NCI-H345 (cell line): ENCODE measurements around the gene WDR49.
"Not testable (repeated sequence)": the region's sequence is repeated elsewhere in the genome, so short reads cannot be mapped to it uniquely, and the experiment has no call there.

Experiments used
- DNase-seq: peaks from one replicate; lab custom pipeline; 2025; lab: John Stamatoyannopoulos, UW

The WDR49 gene

DNA sequence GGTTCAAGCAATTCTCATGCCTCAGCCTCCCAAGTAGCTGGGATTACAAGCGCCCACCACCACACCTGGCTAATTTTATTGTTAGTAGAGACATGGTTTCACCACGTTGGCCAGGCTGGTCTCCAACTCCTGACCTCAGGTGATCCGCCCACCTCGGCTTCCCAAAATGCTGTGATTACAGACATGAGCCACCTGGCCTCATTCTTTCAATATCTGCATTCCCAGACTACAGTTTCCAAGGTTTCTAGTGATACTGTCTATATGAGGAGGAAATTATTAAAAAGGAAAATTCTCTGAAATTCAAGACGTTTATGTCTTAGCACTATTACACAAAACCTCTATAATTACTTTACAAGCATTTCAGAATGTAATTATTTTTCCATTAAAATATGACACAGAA lies 39.5 kb downstream of the WDR49 start:
- DNase-seq, result not testable (repeated sequence)

DNA sequence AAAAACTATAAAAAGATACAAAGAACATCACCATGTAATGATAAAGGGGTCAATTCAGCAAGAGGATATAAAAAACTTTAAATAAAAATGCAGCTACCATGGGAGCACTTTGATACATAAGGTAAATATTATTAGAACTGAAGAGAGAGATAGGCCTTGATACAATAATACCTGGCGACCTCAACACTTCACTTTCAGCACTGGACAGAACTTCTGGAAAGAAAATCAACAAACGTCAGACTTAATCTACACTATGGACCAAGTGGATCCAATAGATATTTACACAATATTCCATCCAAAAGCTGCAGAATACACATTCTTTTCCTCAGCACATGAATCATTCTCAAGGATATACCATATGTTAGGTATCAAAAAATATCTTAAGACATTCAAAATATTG lies 42.0 kb downstream of the WDR49 start:
- no peak for DNase-seq

DNA sequence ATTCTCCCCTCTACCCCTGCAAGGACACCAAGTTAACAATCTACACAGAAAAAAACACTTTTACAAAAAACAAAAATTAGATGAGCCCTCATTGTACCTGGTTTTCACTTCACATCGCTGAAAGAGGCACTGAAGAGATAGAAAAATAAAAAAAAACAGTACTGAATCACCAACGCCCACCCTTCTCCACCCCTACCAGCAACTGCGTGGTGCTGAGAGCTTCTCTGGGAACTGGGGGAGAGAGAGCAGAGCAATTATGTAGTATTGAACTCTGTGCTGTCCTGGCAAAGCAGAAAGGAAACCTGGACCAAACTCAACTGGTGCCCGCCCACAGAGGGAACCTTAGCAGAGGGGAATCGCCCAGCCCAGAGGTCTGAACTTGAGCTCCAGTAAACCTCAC lies 44.6 kb downstream of the WDR49 start:
- DNase-seq, result no peak

DNA sequence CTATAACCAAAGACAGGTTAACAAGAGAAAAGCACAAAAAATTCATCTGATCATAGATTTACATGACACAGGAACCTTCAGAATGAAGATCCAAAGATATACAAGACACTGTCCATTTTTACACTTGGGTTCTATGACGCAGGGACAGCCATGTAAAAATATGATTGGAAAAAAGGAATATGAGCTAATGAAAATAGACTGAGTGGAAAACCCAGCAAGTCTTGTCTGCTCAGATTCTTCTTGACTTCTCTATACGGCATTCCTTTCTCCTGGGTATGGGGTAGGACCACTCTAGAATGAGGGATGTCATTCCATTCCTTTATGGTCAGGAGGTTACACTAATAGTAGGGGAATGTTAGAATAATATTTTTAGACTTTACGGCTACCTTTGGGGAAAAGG lies 46.9 kb downstream of the WDR49 start:
- no peak for DNase-seq

DNA sequence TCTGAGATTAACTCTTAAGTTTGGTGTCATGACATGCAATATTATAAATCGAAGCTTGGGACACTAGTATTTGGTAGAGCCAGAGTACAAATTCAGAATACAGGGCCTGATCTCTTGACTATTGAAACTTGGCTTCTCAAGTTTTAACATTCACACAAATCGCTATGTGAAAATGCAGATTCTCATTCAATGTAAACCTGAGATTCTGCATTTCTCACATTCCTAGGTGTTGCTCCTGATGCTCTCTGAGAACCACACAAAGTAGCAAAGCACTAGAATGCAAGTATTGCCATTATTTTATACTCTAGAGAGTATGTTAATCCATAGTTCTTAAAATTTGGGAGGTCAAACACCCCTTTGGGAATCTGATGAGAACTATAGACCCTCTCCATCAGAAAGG lies 47.9 kb downstream of the WDR49 start:
- DNase-seq, result no peak

DNA sequence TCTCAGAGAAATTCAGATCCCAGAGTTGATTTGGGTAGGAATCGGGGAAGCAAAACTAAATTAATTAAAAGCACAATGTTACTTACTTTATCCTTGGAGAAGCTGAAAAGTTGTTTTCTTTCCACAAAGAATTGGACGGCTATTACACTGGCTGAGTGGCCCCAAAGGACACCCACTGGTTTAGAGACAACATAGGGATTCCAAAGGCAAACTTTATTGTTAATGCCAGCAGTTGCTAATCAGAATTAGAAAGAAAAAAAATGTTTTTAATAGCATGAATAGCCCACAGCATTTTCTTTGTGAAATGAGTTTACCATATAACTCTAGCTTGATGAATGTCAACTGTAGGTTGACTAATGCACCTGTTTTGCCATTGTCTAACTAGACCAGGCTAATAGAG lies 51.7 kb downstream of the WDR49 start:
- no peak for DNase-seq

DNA sequence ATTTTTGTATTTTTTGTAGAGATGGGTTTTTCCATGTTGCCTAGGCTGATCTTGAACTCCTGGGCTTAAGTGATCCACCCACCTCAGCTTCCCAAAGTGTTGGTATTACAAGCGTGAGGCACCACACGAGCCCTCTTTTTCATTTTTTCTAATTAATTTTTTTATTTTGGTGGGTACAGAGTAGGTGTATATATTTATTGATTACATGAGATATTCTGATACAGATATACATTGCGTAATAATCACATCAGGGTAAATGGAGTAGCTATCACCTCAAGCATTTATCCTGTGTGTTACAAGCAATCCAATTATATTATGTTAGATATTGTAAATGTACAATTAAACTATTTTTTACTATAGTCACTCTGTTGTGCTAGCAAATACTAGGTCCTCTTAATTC lies 66.1 kb downstream of the WDR49 start:
- no peak for DNase-seq

DNA sequence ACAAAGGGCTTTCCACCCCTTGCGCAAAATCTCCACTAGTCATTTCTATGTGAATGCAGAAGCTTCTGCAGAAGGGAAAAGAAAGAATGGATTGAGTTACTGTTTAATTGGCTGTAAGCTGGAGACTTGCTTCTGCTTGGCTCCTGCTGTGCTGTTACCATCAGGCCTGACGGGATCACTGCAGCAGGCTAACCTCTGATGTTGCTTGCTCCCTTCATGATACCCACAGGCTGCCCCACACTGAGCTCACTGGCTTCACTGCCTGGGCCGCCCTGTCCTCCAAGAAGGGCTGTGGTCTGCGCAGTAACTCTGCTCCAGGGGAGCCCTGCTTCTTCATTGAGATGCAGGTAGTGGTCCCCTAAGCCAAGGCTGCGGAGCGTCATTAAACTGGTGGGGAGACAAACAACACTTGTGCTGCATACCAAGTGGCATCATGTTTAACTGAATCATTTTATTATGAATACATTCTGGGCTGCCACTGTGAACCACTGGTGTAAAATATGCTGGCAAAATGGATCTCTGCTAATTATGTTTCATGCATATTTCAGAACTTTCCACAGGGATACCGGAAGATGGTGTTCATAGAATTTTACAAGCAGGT lies 78.6 kb downstream of the WDR49 start:
- no peak for DNase-seq

DNA sequence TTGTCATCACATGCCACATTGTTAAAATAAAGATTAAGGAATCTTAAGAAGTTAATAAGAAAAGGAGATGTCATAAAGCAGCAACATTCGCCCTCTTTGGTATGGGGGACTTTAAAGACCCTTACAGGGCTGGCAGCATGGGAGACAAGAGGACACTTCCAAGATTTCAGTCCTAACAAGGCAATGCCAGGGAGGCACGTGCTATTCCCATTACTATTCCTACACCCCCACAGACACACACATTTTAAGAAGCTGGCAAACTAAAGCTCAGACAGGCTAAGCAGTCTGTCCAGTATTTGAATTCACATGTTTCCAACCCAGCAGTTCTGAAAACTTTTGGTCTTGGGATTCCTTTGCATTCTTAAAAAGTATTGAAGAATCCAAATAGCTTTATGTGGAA lies 80.8 kb downstream of the WDR49 start:
- no peak for DNase-seq

DNA sequence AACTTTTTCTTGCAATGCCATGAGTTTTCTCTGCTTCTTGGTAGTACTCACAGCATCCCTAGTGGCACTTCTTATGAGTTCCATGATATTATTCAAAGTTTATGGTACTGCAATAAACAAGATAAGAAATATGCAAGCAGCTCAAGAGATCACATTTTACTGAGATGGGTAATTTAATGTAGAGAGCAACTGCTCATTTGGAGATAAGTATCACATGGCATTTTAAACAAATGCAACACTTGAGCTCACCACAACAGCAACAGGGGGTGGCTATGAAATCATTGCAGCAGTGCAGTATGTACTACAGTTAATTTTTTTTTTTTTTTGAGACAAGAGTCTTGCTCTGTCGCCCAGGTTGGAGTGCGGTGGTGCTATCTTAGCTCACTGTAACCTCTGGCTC lies 85.1 kb downstream of the WDR49 start:
- no peak for DNase-seq

DNA sequence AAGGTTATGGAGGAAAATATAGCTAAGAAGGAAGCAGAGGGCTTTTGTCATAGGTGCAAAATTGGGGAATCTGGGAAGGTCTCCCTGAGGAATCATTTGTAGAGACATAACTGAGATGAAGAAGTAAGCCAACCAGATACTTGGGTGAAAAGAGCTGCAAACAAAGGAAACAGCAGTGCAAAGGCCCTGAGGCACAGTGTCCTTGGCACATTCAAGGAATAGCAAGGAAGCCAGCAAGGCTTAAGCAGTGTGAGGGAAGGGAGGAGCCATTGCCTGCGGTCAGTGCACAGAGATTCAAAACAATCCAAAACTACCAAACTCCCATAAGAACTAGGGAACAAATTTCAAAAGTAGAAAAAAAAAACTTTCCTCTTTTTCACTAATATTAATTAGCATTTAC lies 88.3 kb downstream of the WDR49 start:
- DNase-seq, result no peak

DNA sequence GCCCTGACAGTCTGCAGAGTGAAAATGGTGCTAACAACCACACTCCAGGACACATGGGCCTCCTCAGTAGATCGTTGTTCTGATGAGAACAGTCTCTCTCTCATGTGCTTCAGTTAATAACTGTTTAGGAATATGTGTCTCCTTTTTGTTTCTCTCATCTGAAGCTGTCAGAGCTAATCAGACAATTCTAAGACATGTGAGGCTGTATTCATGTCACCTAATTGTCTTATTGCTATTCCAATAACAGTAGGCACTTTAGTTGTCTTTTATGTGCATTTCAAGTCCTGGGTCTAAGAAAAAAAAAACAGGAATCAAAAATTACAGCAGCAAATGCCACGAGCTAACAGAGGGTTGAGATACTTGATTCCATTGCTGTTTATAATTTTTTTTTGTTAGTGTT lies 89.1 kb downstream of the WDR49 start:
- DNase-seq, result no peak

DNA sequence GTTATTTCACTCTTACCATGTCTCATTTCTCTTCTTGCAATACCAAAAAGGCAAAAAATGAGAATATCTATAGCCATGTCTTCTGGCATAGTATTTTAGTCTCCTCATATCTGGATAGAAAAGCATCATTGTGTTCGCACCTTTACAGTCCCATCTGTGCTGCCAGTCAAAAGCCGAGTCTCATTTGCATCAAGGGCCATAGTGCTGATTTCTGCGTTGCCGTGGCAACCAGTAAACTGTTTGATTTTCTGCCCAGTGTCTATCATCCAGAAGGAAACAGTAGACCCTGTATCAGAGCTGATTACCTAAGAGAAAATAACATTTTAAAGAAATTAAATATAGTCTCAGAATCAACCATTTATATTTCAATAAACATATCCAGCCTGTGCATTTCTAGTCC lies 93.8 kb downstream of the WDR49 start:
- DNase-seq, result no peak

DNA sequence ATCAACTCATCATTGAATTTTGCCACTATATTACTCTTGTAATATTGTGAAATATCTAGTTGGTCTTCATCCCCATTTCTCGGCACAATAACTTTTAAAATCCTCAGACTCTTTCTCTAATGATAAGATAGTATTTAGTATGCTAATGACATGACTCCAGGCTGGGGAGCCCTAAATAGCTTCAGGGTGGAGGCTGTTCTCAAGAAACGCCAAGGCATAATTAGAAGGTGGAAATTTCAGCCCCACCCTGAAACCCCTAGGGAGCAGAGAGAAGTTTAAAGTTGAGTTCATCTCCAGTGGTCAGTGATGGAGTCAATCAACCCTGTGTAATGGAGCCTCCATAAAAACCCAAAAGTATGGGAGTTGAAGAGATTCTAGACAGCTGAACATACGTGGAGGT lies 98.8 kb downstream of the WDR49 start:
- DNase-seq, result no peak

DNA sequence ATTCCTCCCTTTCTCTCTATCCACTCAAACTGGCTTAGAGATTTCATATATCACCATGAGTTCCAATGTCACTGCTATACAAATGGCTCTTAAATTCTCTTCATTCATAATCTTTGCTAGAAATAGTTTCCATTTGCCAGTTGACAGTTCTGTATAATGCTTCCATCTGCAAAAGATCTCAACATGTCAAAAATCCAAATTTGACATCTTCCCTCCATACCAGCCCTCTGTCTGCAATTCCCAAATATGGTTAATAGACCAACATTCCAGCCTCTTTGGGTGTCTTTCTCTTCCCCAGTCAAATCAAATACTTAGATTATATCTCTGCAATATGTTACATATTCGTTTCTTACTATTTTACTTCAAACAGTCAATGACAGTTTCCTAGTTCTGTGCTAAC lies 115.7 kb downstream of the WDR49 start:
- no peak for DNase-seq

DNA sequence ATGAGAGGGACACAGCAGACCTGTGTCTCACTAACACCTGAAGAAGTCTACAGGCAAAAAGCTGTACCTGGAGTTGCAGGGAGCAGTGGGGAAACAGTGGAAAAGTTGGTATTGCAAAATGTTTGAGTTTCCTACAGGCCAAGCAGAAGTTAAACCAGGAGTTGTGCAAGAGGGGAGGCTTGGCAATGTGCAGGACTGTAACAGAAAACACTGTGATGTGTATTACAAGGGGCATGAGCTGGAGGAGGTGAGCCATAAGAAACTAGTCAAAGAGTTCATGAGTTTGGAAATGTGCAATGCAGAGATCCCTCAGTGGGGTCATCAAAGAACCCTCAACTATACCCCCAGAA lies 132.8 kb downstream of the WDR49 start:
- no peak for DNase-seq

DNA sequence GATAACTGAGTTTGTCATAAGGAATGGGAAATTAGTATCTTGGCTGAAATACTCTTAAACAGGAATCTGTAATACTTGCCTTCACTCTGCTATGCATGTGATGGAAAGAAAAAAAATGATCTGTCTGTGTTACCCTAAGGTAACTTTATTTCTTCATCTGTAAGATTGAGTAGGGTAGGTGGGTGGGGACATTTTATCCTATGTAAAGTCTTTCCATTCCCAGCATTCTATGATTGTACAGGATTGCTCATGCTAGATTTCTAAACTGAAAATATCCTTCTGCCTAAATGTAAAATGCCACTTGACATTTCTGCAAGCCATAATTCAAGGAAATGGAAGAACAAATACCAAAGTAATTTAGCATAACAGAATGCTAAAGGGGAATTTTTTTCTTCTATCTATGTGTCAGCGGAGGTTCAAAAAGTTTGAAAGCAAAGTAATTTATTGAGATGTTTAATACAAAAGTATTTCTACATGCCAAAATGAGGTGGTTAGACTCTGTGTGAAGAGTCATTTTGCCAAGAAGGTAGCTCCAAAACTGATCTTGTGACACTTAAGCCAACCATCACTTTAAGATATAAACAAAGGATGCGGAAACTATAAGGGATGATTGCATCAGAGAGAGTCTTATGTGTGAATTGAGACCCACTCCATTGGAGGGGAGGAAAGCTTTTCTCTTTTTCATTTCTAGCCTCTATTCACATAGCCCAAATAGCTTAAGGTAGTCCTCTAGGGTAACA lies 133.3 kb downstream of the WDR49 start:
- DNase-seq, result no peak

DNA sequence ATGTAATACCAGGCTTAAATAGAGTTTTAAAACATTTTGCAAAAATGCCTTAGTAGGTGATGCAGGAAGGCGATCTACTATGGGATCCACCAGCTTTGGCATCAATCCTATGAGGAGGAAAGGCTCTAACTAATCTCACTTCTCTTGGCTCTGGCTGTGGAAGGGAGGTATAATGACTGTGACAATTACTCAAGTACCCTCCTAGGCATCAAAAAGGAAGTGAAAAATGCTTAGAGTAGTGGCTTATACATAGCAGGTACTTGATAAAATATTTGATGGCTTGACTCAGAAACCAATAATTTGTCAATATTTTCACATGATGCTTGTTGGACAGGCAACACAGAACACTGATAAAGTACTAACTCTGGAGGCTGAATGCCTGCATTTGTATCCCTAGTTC lies 145.8 kb downstream of the WDR49 start:
- DNase-seq, result no peak

DNA sequence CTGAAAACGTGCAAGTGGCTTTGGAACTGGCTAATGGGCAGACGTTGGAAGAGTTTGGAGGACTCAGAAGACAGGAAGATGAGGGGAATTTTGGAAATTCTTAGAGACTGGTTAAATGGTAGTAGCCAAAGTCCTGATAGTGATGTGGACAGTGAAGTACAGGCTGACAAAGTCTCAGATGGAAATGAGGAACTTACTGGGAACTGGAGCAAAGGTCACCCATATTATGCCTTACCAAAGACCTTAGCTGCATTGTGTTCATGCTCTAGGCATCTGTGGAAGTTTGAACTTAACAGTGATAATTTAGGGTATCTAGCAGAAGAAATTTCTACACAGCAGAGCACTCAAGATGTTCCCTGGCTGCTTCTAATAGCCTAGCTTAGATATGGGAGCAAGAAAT lies 151.3 kb downstream of the WDR49 start:
- no peak for DNase-seq

DNA sequence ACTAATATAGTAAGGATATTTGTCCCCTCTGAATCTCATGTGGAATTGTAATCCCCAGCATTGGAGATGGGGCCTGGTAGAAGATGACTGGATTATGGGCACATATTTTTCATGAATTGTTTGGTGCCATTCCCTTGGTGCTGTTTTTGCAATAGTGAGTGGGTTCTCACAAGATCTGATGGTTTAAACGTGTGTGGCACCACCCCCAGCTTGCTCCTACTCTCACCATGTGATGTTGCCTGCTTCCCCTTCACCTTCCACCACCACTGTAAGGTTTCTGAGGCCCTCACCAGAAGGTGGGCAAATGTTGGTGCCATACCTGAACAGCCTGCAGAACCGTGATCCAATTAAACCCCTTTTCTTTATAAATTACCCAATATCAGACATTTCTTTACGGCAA lies 151.8 kb downstream of the WDR49 start:
- DNase-seq, result no peak

DNA sequence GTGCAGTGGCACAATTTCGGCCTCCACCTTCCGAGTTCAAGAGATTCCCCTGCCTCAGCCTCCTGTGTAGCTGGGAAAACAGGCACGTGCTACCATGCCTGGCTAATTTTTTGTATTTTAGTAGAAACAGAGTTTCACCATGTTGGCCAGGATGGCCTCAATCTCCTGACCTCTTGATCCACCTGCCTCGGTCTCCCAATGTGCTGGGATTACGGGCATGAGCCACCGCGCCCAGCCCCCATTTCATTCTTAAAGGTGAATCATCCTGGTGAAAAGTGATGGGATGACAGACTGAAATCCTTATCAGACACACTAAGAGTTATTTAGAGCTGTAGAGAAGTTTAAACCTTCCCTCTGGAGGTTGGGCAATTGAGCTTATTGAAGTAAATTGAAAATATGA lies 155.8 kb downstream of the WDR49 start:
- DNase-seq, result no peak

DNA sequence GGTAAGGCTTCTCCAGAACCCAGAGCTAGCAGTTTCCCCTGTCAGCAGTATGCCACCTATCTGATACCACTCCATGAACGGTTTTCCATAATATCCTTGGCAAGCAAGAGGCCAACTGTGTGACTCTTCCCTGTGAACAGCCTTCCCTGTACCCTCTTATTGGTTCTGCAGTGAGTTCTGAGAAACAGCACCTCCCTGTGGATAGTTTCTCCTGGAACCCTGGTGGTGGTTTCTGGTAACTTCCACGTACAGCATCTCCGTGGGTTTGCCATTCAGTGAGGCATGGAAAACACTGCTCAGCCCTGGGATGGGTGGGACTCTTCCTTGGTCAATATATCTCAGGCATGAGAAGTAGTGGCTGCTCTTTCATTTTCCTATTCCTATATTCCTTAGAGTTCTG lies 160.5 kb downstream of the WDR49 start:
- no peak for DNase-seq

DNA sequence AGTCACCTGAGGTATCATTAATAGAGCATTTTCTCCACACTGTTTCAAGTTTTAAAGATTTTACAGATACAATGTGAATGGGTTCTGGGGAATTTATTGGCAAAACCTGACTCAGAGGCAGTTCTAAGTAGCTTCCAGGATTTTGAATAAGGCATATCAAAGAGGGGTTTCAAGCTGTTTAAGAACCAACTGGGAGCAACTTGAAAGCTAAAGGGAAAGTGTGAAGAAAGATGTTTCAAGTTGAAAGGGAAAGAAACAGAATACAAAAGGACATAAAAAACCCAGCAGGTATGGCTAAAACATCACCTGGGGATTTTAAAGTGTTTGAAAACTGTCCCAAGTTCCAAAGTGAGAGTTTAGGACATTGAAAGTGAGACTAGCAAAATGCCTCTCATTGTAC lies 162.1 kb downstream of the WDR49 start:
- no peak for DNase-seq

DNA sequence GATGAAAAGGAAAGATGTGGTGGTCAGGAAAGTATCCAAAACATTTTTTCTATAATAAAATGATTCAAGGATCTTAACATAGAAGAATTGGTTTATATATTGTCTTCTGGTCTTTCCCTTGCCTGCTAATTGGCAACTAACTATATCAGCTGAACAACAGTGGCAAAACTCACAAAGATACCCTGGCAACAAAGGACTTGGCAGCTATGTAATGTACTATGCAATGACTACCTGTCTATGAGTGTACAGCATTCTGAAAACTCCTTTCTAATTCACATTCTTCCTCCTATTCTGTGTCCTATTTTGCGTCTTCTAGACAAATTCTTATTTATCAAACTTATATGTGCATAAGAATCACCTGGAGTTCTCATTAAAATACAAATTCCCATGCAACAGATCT lies 164.2 kb downstream of the WDR49 start:
- DNase-seq, result no peak
